C4-2B (cell line): ENCODE measurements around the gene GOLGA7B.

Source experiments
- CTCF ChIP-seq: fragments of 450-650 bp; conservative IDR thresholded peaks from 2 replicates; pipeline ENCODE4 v1.5.1; 2017; ENCODE audit warnings: mild to moderate bottlenecking
- ZFX ChIP-seq: fragments of 450-650 bp; IDR thresholded peaks from 2 replicates; pipeline ENCODE4 v1.6.1; 2017

- TF ChIP-seq CTCF (no peak), ZFX (no peak)
Measured at GRCh38 chr10:97811958-97812357, 37.7 kb upstream of the GOLGA7B start.
